Pancreas (tissue), 10 donors: ENCODE measurements around the gene RBM26. TPM values are rescaled to one million over a fixed set of nuclear protein-coding genes. Genes with fewer than 3 reads are reported as not detected.

Source experiments
- ATAC-seq, 4 donors: fragments of 200-7000 bp; cut with Tn5 transposase; one replicate each; pipeline versions ENCODE4 v1.8.0 to v1.9.1; 2020; ENCODE audit warnings: mild to moderate bottlenecking in 4 of 4, moderate library complexity in 4 of 4
- DNase-seq, 6 donors: peaks; one replicate each; pipeline ENCODE4 v3.0.0-alpha.2; 2020
- FAIRE-seq: peaks from 2 replicates; lab custom pipeline; 2012; peaks lifted over from hg19 to GRCh38; lab: Jason Lieb, UNC
- H3K27ac ChIP-seq, 4 donors: fragments of 200-600 bp; sonication (generic); 1 replicate in 3 of 4; 2 replicates in 1 of 4; pipeline versions ENCODE4 v1.5.0 to v1.8.0; 2020
- H3K27me3 ChIP-seq, 4 donors: fragments of 200-600 bp; one replicate each; pipeline ENCODE4 v1.8.0; 2021
- H3K36me3 ChIP-seq, 3 donors: fragments of 200-600 bp; sonication (generic) in 1 of 3; one replicate each; pipeline versions ENCODE4 v1.5.0 to v1.8.0; 2020 to 2021
- H3K4me1 ChIP-seq, 3 donors: fragments of 200-600 bp; one replicate each; pipeline ENCODE4 v1.8.0; 2021
- H3K4me3 ChIP-seq, 4 donors: fragments of 200-600 bp; sonication (generic) in 2 of 4; one replicate each; pipeline versions ENCODE4 v1.5.0 to v1.8.0; 2020 to 2021
- H3K9me3 ChIP-seq, 4 donors: fragments of 200-600 bp; one replicate each; pipeline ENCODE4 v1.8.0; 2021
- CTCF ChIP-seq, 4 donors: fragments of 200-600 bp; sonication (generic) in 3 of 4; IDR thresholded peaks; one replicate each; pipeline versions ENCODE4 v1.5.0 to v1.8.0; 2021; ENCODE audit warnings: antibody characterized with exemption in 4 of 4
- WGBS, 2 donors: extraction: QIAGEN DNeasy Blood & Tissue Kit; methylation state at CpG; one replicate each; pipeline ENCODE4 v1.1.7; 2013; 5-methylcytosine and 5-hydroxymethylcytosine counted together
- intact Hi-C, 3 donors: fragments of 100-400 bp; cut with DNase I; formaldehyde crosslinking; loops; one replicate each; pipeline versions ENCODE4 v1.11.1 to v1.14.2; 2022
- polyA plus RNA-seq, 2 donors: library from polyadenylated mRNA; stranded (reverse); fragments of 200-250 nt; gene quantifications; one replicate each; pipeline ENCODE4 v1.2.3, GENCODE V29; 2013
- total RNA-seq, 6 donors: library from RNA; stranded (reverse); fragmentation: NEBNext Ultra II Directional in 4 of 6; extraction: Animal tissue kit (Norgen Biotek cat#: 25700) in 4 of 6; gene quantifications; one replicate each; pipeline versions ENCODE4 v1.2.1 to v1.2.4, GENCODE V29; 2021 to 2023
- donor health status: healthy with polysubstance abuse.
- donor health status: DM: no; HTN: no; CAD: no; lungs with moderate emphysema.
- donor health status: DM: no; HTN: no; CAD: no.
- donor health status: control.
- donor health status: control.
- donor health status: Bipolar disorder and iron deficiency.
- donor health status: DM: yes; HTN: yes; CAD: no.
- donor health status: DM: no; HTN: no; CAD: no.
- donor health status: DM: no; HTN: no; CAD: no.
- donor health status: DM: yes; HTN: yes; CAD: no.

RBM26 gene
- total and polyA plus RNA-seq, 8 donors: 11.7 to 25.1 (median 18.3) TPM

GRCh38 chr13:79450110-79450509 lies 44.1 kb upstream of the RBM26 start:
- ATAC-seq (no peak), DNase-seq (no peak), FAIRE-seq (no peak)
- 91 to 93% methylated on average over 4 of the region's 4 CpGs for WGBS, 2 donors
- no peak for TF ChIP-seq CTCF (IDR thresholded peaks at IDR 0.05)
- Histone ChIP-seq H3K4me1 (no peaks in the 10 kb centered on the region), H3K9me3 (no peaks in the 10 kb centered on the region), H3K4me3 (no peak overlapping the region), H3K27me3 (no peaks in the 10 kb centered on the region), H3K36me3 (no peaks in the 10 kb centered on the region), H3K27ac (no peak overlapping the region)
- intact Hi-C loops: no loop called here

DNA sequence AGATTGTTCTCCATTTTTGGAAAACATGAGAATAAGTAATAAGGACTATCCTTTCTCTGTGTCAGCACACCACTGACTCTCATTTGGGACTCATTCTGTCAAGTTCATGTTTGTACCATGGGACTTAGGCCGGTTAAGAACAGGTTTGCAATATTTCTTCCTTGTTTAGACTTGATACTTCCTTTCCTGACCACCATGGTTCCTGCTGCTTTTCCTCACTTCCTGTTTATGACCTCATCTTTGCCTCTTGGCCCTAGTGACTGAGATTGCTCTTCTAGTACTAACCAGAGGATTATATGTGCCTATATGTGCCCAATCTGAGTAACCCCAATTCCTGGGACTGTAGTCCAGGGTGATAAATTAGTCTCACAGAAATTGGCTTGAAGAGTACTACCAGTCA lies 42.4 kb upstream of the RBM26 start:
- 80 to 90% methylated on average over 1 of the region's 1 CpG for WGBS, 2 donors
- no peak for TF ChIP-seq CTCF (IDR thresholded peaks at IDR 0.05)
- H3K4me3 ChIP-seq: no peak overlapping the region
- no peaks in the 10 kb centered on the region for H3K9me3 ChIP-seq
- no peak for FAIRE-seq
- no peaks in the 10 kb centered on the region for H3K4me1 ChIP-seq
- intact Hi-C loops: no loop called here
- H3K27me3 ChIP-seq: no peaks in the 10 kb centered on the region
- H3K27ac ChIP-seq: no peak overlapping the region
- no peak for ATAC-seq
- no peak for DNase-seq
- H3K36me3 ChIP-seq: no peaks in the 10 kb centered on the region

DNA sequence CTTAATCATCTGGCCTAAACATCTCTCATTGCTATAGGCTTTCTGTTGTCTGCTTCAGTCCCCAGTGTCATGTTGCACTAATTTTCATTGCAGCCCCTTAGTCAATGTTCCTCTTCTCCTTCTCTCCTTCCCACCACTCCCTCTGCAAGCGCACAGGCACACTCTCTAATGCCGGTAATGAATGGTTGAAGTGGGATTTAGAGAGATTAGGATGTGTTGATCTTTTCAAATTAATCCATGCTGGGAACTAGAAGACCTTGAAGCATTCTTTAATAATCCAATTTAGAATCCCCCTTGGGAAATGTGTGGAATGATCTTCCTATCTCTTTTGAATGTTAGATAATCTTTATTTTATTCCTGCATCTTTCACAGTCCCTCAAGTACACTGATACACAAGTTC lies 41.7 kb upstream of the RBM26 start:
- ATAC-seq (no peak), DNase-seq (no peak), FAIRE-seq (no peak)
- no peak overlapping the region for H3K4me3 ChIP-seq
- TF ChIP-seq CTCF (IDR thresholded peaks at IDR 0.05): no peak
- H3K36me3 ChIP-seq: no peaks in the 10 kb centered on the region
- no peaks in the 10 kb centered on the region for H3K4me1 ChIP-seq
- H3K27me3 ChIP-seq: no peaks in the 10 kb centered on the region
- 65 to 68% methylated on average over 2 of the region's 2 CpGs for WGBS, 2 donors
- no peaks in the 10 kb centered on the region for H3K9me3 ChIP-seq
- intact Hi-C loops: no loop called here
- no peak overlapping the region for H3K27ac ChIP-seq

DNA sequence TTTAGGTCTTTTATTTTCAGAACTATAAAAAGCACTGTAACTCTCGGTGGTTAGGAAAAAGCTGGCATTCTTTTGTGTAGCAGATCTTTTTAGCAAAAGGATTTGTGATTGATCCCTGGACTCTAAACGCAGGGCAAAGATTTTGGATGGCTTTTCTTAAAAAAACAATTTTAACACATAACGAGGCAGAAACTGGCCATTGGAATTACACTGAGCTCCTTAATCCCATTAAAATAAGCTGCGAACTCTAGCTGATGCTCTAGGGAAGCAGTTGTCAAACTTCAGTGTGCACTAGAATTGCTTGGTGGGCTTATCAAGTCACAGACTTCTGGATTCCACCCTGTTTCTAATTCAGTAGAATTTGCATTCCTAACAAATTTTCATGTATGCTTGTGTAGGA lies 41.1 kb upstream of the RBM26 start:
- no peaks in the 10 kb centered on the region for H3K27me3 ChIP-seq
- WGBS, 2 donors: 72 to 84% methylated on average over 4 of the region's 4 CpGs
- intact Hi-C loops: no loop called here
- H3K4me3 ChIP-seq: no peak overlapping the region
- FAIRE-seq: no peak
- H3K36me3 ChIP-seq: no peaks in the 10 kb centered on the region
- TF ChIP-seq CTCF (IDR thresholded peaks at IDR 0.05): no peak
- no peaks in the 10 kb centered on the region for H3K4me1 ChIP-seq
- H3K27ac ChIP-seq: no peak overlapping the region
- no peaks in the 10 kb centered on the region for H3K9me3 ChIP-seq
- DNase-seq: no peak
- no peak for ATAC-seq

DNA sequence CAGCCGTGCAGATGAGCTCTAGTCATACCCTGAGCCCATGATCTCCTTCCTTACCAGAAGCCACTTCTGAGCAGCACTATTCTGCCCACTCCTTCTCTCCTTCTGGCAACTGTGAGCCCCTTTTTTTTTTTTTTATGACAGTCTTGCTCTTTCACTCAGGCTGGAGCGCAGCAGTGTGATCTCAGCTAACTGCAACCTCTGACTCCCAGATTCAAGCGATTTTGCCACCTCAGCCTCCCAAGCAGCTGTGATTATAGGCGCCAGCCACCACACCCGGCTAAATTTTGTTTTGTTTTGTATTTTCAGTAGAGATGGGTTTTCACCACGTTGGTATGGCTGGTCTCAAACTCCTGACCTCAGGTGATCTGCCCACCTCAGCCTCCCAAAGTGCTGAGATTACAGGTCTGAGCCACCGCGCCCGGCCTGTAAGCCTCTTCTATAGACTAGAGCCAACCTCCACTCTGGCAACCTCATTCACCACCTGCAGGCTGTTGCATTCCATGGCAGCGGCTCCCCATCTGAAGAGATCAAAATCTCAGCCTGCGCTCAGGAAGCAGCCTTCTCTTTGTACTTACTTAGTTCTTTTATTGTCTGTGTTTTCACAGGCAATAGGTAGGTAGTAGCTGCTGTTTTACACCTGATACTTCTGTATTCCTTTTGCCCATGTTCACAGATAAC lies 40.1 kb upstream of the RBM26 start:
- DNase-seq (no peak), FAIRE-seq (no peak), ATAC-seq (no peak)
- H3K4me1 ChIP-seq: no peaks in the 10 kb centered on the region
- H3K27me3 ChIP-seq: no peaks in the 10 kb centered on the region
- intact Hi-C loops: no loop called here
- H3K36me3 ChIP-seq: no peaks in the 10 kb centered on the region
- no peak overlapping the region for H3K27ac ChIP-seq
- no peak for TF ChIP-seq CTCF (IDR thresholded peaks at IDR 0.05)
- 84 to 91% methylated on average over 11 of the region's 11 CpGs for WGBS, 2 donors
- no peaks in the 10 kb centered on the region for H3K9me3 ChIP-seq
- no peak overlapping the region for H3K4me3 ChIP-seq
